ENCODE results near the gene AK8. TPM values are rescaled to one million over a fixed set of nuclear protein-coding genes. Genes with fewer than 3 reads are reported as not detected.

The AK8 gene
- total and polyA plus RNA-seq, 2 of the 4 experiments (the other 2 are of a cell fraction), result under 0.01 to 0.09 TPM

DNA sequence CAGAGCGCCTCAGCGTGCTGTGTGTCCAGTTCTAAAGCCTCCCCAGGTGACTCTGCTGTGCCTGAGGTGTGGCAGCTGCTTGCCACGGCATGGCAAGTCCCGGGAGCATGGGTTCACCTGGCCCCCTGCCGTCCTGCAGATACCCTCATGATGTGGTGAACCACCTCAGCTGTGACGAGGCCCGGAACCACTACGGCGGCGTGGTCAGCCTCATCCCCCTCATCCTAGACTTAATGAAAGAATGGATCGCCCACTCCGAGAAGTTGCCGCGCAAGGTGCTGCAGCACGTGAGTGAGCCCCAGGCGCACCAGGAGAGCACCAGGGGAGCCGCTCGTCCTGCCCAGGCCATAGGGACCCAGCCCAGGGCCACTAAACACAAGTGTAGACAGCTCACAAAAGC is 10.1 kb upstream of the AK8 start:
- in situ Hi-C loops (cut with MboI; ENCODE audit: low sequenced_read_pairs), result no loop called here
- DNase-seq, result no peak
- no peak overlapping the region for H2BK5ac ChIP-seq (ENCODE audit: low read depth, low read length, poor library complexity, severe bottlenecking)
- H2BK15ac ChIP-seq (ENCODE audit: low read depth, low read length), result no peak overlapping the region
- no peaks in the 10 kb centered on the region for H3K27me3 ChIP-seq (ENCODE audit: control insufficient read depth, insufficient read depth, low read length)
- CTCF ChIA-PET, result no interaction called here
- peaks cover 9% of the 10 kb centered on the region for H3K36me3 ChIP-seq (ENCODE audit: control insufficient read depth, insufficient read depth, low read length)
- H4K91ac ChIP-seq (ENCODE audit: insufficient read depth, low read depth, low read length), result no peak overlapping the region
- POLR2A ChIA-PET (ENCODE audit: unreplicated experiment), result no interaction called here
- H3K23ac ChIP-seq (ENCODE audit: low read depth, low read length), result no peak overlapping the region
- H3K79me1 ChIP-seq (ENCODE audit: low read depth in 1 of 2, low read length in 2 of 2), result no peaks in the 10 kb centered on the region
- no peaks in the 10 kb centered on the region for H3K4me1 ChIP-seq (ENCODE audit: control insufficient read depth, insufficient read depth, low read length)
- H4K20me1 ChIP-seq (ENCODE audit: insufficient read depth, low read length), result no peaks in the 10 kb centered on the region
- no peak overlapping the region for H3K27ac ChIP-seq (ENCODE audit: insufficient read depth, low read length)
- dilution Hi-C loops (cut with HindIII; ENCODE audit: low sequenced_read_pairs, unreplicated experiment), result no loop called here
- no peak overlapping the region for H2BK120ac ChIP-seq (ENCODE audit: low read depth, low read length)
- H3K9ac ChIP-seq (ENCODE audit: low read depth, low read length), result no peak overlapping the region
- no peak overlapping the region for H3K14ac ChIP-seq (replicated peaks; ENCODE audit: low read depth, low read length)
- no peak for ATAC-seq (ENCODE audit: low read depth)
- no peak overlapping the region for H4K5ac ChIP-seq (ENCODE audit: low read depth, low read length)
- H3K9me3 ChIP-seq (ENCODE audit: control insufficient read depth, insufficient read depth, low read length), result no peaks in the 10 kb centered on the region
- H3K9me1 ChIP-seq (ENCODE audit: insufficient read depth, low read length), result no peaks in the 10 kb centered on the region
- 95% methylated on average over 7 of the region's 18 CpGs; no CpG with 5 or more reads in 1 of the 2 experiments for WGBS, 2 experiments (ENCODE audit: extremely low coverage in 2 of 2, insufficient read length in 1 of 2)
- H3K4me2 ChIP-seq (ENCODE audit: low read depth, low read length), result no peak overlapping the region
- H3K4me3 ChIP-seq (ENCODE audit: insufficient read depth, low read depth, low read length), result no peak overlapping the region
- BruUV-seq (replicated peaks), result no TSS peak
- H4K8ac ChIP-seq (ENCODE audit: low read depth in 2 of 2, low read length in 2 of 2), result no peak overlapping the region
- TF ChIP-seq POLR2A (IDR thresholded peaks at IDR 0.05; ENCODE audit: low read depth, low read length), result no peak
- H2AK5ac ChIP-seq (ENCODE audit: low read depth, low read length), result no peak overlapping the region
- intact Hi-C loops (cut with micrococcal nuclease), result no loop called here
- H2BK20ac ChIP-seq (ENCODE audit: low read depth, low read length), result no peak overlapping the region
- no peak overlapping the region for H2AK9ac ChIP-seq (replicated peaks; ENCODE audit: low read depth, low read length, poor library complexity)
- H3K56ac ChIP-seq (ENCODE audit: extremely low read depth, insufficient read depth, low read length), result no peak overlapping the region
- no peak overlapping the region for H3K18ac ChIP-seq (ENCODE audit: low read depth, low read length)
- no peak overlapping the region for H2AFZ ChIP-seq (replicated peaks; ENCODE audit: low read length, poor library complexity)
- no peak overlapping the region for H3K4ac ChIP-seq (ENCODE audit: low read depth, low read length)

Measured in IMR-90 (cell line).